Stimulated activated CD8-positive, alpha-beta memory T cell treated with anti-CD3 and anti-CD28 coated beads, Interleukin-15, amount 100 ng/mL, for 48 hours (primary cell): ENCODE results near the gene PRDM2.

Source experiments
- DNase-seq, 2 donors: peaks; one replicate each; pipeline ENCODE4 v3.0.0-alpha.2; 2020; ENCODE audit warnings: low read depth in 2 of 2

The PRDM2 gene

GRCh38 chr1:13813398-13814012 is 113.5 kb downstream of the PRDM2 start:
- DNase-seq = peak; percentile 18 to 36

- no peak for DNase-seq
Observed at GRCh38 chr1:13814131-13814530, 114.1 kb downstream of the PRDM2 start.

- no peak for DNase-seq
Observed at GRCh38 chr1:13816016-13816760, 116.2 kb downstream of the PRDM2 start.

GRCh38 chr1:13817906-13818305 is 117.9 kb downstream of the PRDM2 start:
- no peak for DNase-seq

GRCh38 chr1:13818926-13819325 is 118.9 kb downstream of the PRDM2 start:
- DNase-seq = no peak

- DNase-seq = no peak
Observed at GRCh38 chr1:13819642-13820041, 119.7 kb downstream of the PRDM2 start.

- DNase-seq = no peak
Observed at GRCh38 chr1:13820055-13820454, 120.1 kb downstream of the PRDM2 start.

GRCh38 chr1:13820456-13820855 is 120.5 kb downstream of the PRDM2 start:
- DNase-seq = no peak

GRCh38 chr1:13823126-13823880 is 123.3 kb downstream of the PRDM2 start:
- no peak for DNase-seq

- DNase-seq = no peak
Observed at GRCh38 chr1:13823936-13824335, 123.9 kb downstream of the PRDM2 start.

GRCh38 chr1:13824626-13825025 is 124.6 kb downstream of the PRDM2 start:
- no peak for DNase-seq

GRCh38 chr1:13825033-13825432 is 125.0 kb downstream of the PRDM2 start:
- no peak for DNase-seq

- DNase-seq = no peak
Observed at GRCh38 chr1:13826009-13826408, 126.0 kb downstream of the PRDM2 start.

- no peak for DNase-seq
Observed at GRCh38 chr1:13826591-13826990, 126.6 kb downstream of the PRDM2 start.

- DNase-seq = no peak
Observed at GRCh38 chr1:13828454-13829151, 128.6 kb downstream of the PRDM2 start.

- DNase-seq = no peak
Observed at GRCh38 chr1:13829152-13829769, 129.3 kb downstream of the PRDM2 start.

GRCh38 chr1:13830170-13830569 is 130.2 kb downstream of the PRDM2 start:
- DNase-seq = no peak

- DNase-seq = no peak
Observed at GRCh38 chr1:13830616-13831280, 130.8 kb downstream of the PRDM2 start.

- no peak for DNase-seq
Observed at GRCh38 chr1:13832100-13832499, 132.1 kb downstream of the PRDM2 start.

GRCh38 chr1:13832536-13832935 is 132.5 kb downstream of the PRDM2 start:
- DNase-seq = no peak

GRCh38 chr1:13836136-13836535 is 136.1 kb downstream of the PRDM2 start:
- DNase-seq = no peak
